WTC11 (cell line): ENCODE results near the gene COL4A2. TPM values are rescaled to one million over a fixed set of nuclear protein-coding genes. Genes with fewer than 3 reads are reported as not detected.

Experiments
- ATAC-seq: fragments of 200-7000 bp; cut with Tn5 transposase; 2 replicates; pipeline ENCODE4 v1.10.0; 2021; ENCODE audit warnings: mild to moderate bottlenecking, moderate library complexity
- CTCF ChIA-PET: fragments of 300-600 bp; sonication (Branson Sonifier 250); formaldehyde crosslinking; loops from one replicate; lab custom pipeline; 2021; ENCODE audit warnings: antibody characterized with exemption; lab: Charles Lee
- POLR2A ChIA-PET: fragments of 350-600 bp; sonication (Branson Sonifier 250); formaldehyde crosslinking; loops from one replicate; lab custom pipeline; 2021; ENCODE audit warnings: antibody characterized with exemption; lab: Charles Lee
- DNase-seq: peaks from one replicate; pipeline ENCODE4 v3.0.0; 2021; ENCODE audit warnings: low spot score
- H3K27ac Mint-ChIP-seq: 2 replicates; pipeline ENCODE4 v1.8.0; 2021; ENCODE audit warnings: mixed read lengths
- H3K27me3 Mint-ChIP-seq: 2 replicates; pipeline ENCODE4 v1.8.0; 2021; ENCODE audit warnings: low read depth, mild to moderate bottlenecking, moderate library complexity, mixed read lengths
- H3K36me3 Mint-ChIP-seq: 2 replicates; pipeline ENCODE4 v1.8.0; 2021; ENCODE audit warnings: mixed read lengths
- H3K4me1 Mint-ChIP-seq: 2 replicates; pipeline ENCODE4 v1.8.0; 2022; ENCODE audit warnings: mixed read lengths
- H3K4me3 Mint-ChIP-seq: 2 replicates; pipeline ENCODE4 v1.8.0; 2021; ENCODE audit warnings: mild to moderate bottlenecking, moderate library complexity, mixed read lengths
- H3K9me3 Mint-ChIP-seq: 2 replicates; pipeline ENCODE4 v1.8.0; 2021; ENCODE audit warnings: mixed read lengths
- ATF1 ChIP-seq: sonication (generic); formaldehyde crosslinking; IDR thresholded peaks from 2 replicates; pipeline ENCODE4 v1.8.1; 2023; ENCODE audit warnings: mild to moderate bottlenecking, moderate library complexity, missing genetic modification reagents
- ERG ChIP-seq: fragments of 250-450 bp; sonication (Bioruptor Pico); IDR thresholded peaks from 2 replicates; pipeline ENCODE4 v1.8.0; 2021; ENCODE audit warnings: mild to moderate bottlenecking
- FOXP1 ChIP-seq: sonication (generic); formaldehyde crosslinking; IDR thresholded peaks from 2 replicates; pipeline ENCODE4 v1.8.0; 2022; ENCODE audit warnings: missing genetic modification reagents, mild to moderate bottlenecking, moderate library complexity, borderline replicate concordance
- GABPB1 ChIP-seq: sonication (generic); formaldehyde crosslinking; IDR thresholded peaks from 2 replicates; pipeline ENCODE4 v1.8.1; 2023; ENCODE audit warnings: mild to moderate bottlenecking, missing genetic modification reagents
- MYBL2 ChIP-seq: sonication (generic); formaldehyde crosslinking; IDR thresholded peaks from 2 replicates; pipeline ENCODE4 v1.8.1; 2023; ENCODE audit warnings: mild to moderate bottlenecking, moderate library complexity, missing genetic modification reagents
- NFE2L1 ChIP-seq: sonication (generic); formaldehyde crosslinking; IDR thresholded peaks from 2 replicates; pipeline ENCODE4 v1.8.1; 2023; ENCODE audit warnings: missing genetic modification reagents
- TEAD4 ChIP-seq: sonication (generic); formaldehyde crosslinking; IDR thresholded peaks from 2 replicates; pipeline ENCODE4 v1.8.0; 2022; ENCODE audit warnings: mild to moderate bottlenecking, missing genetic modification reagents
- USF1 ChIP-seq: sonication (generic); formaldehyde crosslinking; IDR thresholded peaks from 2 replicates; pipeline ENCODE4 v1.8.0; 2022; ENCODE audit warnings: mild to moderate bottlenecking, missing genetic modification reagents
- ZNF532 ChIP-seq: fragments of 250-450 bp; sonication (Bioruptor Pico); IDR thresholded peaks from 2 replicates; pipeline ENCODE4 v1.9.0; 2021; ENCODE audit warnings: mild to moderate bottlenecking, borderline replicate concordance
- total RNA-seq: library from RNA; stranded (reverse); gene quantifications from 3 replicates; pipeline ENCODE4 v1.2.3, GENCODE V29; 2021
- TF ChIP-seq, protein P1 (sequence below): fragments of 250-450 bp; sonication (Bioruptor Pico); IDR thresholded peaks from 2 replicates; pipeline ENCODE4 v1.9.0; 2021; ENCODE audit warnings: moderate library complexity, mild to moderate bottlenecking, inconsistent platforms, borderline replicate concordance
- TF ChIP-seq, protein P2 (sequence below): sonication (generic); formaldehyde crosslinking; IDR thresholded peaks from 2 replicates; pipeline ENCODE4 v1.8.0; 2022; ENCODE audit warnings: mild to moderate bottlenecking, missing genetic modification reagents

The COL4A2 gene
- total RNA-seq, 1 experiment from 2014 or later, result 109 TPM

DNA sequence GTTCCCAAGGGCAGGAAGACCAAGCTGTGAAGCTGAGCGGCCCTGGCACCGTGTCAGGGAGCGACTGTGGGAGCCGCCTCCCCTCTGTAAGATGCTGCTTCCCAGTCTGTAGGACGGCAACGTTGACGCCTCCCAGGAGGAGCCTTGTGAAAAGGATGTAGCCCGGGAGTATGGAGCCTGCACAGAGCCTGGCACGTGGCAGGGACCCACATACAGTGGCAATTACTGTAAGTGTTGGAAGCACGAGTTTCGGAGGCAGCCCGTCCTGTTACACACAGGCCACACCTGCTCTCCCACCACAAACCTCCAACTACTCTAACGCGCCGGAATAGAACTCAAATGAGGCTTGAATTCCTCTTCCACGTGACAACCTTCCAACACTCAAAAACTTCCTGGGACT lies 247.9 kb downstream of the COL4A2 start:
- POLR2A ChIA-PET, result no interaction called here
- Mint-ChIP-seq H3K4me3 (no peak overlapping the region), H3K9me3 (peaks cover 5% of the 10 kb centered on the region), H3K27me3 (peaks cover under 1% of the 10 kb centered on the region; the same call in 1 of the 2 replicates), H3K4me1 (peaks cover 20% of the 10 kb centered on the region)
- DNase-seq, result no peak
- ATAC-seq, result no peak
- TF ChIP-seq ATF1 (CRISPR knock-in tag), result no peak
- TF ChIP-seq, all 79 proteins: peak for 0
- peaks cover 17% of the 10 kb centered on the region for H3K36me3 Mint-ChIP-seq
- H3K27ac Mint-ChIP-seq, result peak overlapping the region; percentile 16; the same call in 1 of the 2 replicates
- CTCF ChIA-PET, result interaction anchor here (1.0 to 1.7 kb wide), 2 partner anchors 28 to 99 kb away, joined by 3 to 4 read pairs; no protein-coding TSS in a partner anchor

DNA sequence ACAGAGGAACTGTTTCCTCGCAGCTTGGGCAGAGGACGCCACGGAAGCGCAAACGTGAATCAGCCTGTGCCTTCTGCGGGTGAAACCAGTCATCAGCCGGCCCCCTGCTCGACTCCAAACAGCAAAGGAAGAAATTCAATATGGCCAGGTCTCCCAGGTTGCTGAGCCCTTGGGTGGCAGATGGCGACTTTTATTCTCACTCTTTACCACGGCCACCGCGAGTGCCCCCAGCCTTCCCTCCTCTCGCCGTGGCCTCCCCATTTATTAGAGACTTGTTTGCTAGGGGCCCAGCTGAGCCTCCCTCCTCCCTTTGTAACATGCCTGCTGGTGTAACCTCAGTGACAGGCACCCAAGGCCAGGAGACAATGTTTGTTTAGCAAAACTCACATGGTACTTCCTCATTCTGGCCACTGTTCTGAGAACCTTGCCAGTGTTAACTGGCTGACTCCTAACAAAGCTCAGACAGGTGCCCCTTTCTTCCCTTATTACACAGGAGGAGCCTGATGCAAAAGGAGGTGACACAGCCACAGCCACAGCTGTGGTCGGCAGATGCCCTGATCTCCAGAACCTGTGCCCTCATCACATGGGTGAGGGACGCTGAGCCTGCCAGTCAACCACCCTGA lies 248.6 kb downstream of the COL4A2 start:
- ChIA-PET POLR2A (no interaction called here), CTCF (interaction anchor here (0.7 to 1.7 kb wide), 2 partner anchors 38 to 100 kb away, joined by 4 to 5 read pairs; no protein-coding TSS in a partner anchor)
- peaks cover 27% of the 10 kb centered on the region for H3K4me1 Mint-ChIP-seq
- H3K36me3 Mint-ChIP-seq, result peaks cover 17% of the 10 kb centered on the region
- TF ChIP-seq FOXP1 (CRISPR knock-in tag) (no peak), GABPB1 (CRISPR knock-in tag) (peak; percentile 71; the same call in 1 of the 2 replicates), ZNF532 (CRISPR knock-in tag) (no peak)
- TF ChIP-seq, protein P1, sequence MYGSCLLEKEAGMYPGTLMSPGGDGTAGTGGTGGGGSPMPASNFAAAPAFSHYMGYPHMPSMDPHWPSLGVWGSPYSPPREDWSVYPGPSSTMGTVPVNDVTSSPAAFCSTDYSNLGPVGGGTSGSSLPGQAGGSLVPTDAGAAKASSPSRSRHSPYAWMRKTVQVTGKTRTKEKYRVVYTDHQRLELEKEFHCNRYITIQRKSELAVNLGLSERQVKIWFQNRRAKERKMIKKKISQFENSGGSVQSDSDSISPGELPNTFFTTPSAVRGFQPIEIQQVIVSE (CRISPR knock-in tag), result no peak
- H3K4me3 Mint-ChIP-seq, result no peak overlapping the region
- peaks cover 6% of the 10 kb centered on the region for H3K27me3 Mint-ChIP-seq
- no peak for ATAC-seq
- H3K9me3 Mint-ChIP-seq, result peaks cover 5% of the 10 kb centered on the region
- peak overlapping the region; percentile 16 for H3K27ac Mint-ChIP-seq
- no peak for DNase-seq

- no peak overlapping the region for H3K4me3 Mint-ChIP-seq
- H3K36me3 Mint-ChIP-seq, result peaks cover 17% of the 10 kb centered on the region
- POLR2A ChIA-PET, result no interaction called here
- H3K9me3 Mint-ChIP-seq, result peaks cover 5% of the 10 kb centered on the region
- CTCF ChIA-PET, result interaction anchor here (0.7 kb wide), 1 partner anchor 37 kb away, joined by 5 read pairs; no protein-coding TSS in a partner anchor
- TF ChIP-seq NFE2L1 (CRISPR knock-in tag), result no peak
- no peak for TF ChIP-seq TEAD4 (CRISPR knock-in tag)
- no peak for TF ChIP-seq USF1 (CRISPR knock-in tag)
- TF ChIP-seq MYBL2 (CRISPR knock-in tag), result no peak
- TF ChIP-seq, protein P2, sequence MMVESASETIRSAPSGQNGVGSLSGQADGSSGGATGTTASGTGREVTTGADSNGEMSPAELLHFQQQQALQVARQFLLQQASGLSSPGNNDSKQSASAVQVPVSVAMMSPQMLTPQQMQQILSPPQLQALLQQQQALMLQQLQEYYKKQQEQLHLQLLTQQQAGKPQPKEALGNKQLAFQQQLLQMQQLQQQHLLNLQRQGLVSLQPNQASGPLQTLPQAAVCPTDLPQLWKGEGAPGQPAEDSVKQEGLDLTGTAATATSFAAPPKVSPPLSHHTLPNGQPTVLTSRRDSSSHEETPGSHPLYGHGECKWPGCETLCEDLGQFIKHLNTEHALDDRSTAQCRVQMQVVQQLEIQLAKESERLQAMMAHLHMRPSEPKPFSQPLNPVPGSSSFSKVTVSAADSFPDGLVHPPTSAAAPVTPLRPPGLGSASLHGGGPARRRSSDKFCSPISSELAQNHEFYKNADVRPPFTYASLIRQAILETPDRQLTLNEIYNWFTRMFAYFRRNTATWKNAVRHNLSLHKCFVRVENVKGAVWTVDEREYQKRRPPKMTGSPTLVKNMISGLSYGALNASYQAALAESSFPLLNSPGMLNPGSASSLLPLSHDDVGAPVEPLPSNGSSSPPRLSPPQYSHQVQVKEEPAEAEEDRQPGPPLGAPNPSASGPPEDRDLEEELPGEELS (CRISPR knock-in tag), result no peak
- TF ChIP-seq ERG (CRISPR knock-in tag), result no peak
- H3K27me3 Mint-ChIP-seq, result peaks cover 8% of the 10 kb centered on the region
- H3K4me1 Mint-ChIP-seq, result peaks cover 30% of the 10 kb centered on the region
- no peak overlapping the region for H3K27ac Mint-ChIP-seq
- DNase-seq (no peak), ATAC-seq (no peak)
These were observed 249.1 kb downstream of the COL4A2 start for GRCh38 chr13:110556224-110556606.
